Nephron (organoid): ENCODE data around the gene AGAP1.

Source experiments
- H3K27ac Mint-ChIP-seq, 3 experiments: 2 replicates each; pipeline ENCODE4 v1.8.0; 2020; ENCODE audit warnings: mixed read lengths in 3 of 3, mild to moderate bottlenecking in 2 of 3, moderate library complexity in 1 of 3
- H3K27me3 Mint-ChIP-seq: 2 replicates; pipeline ENCODE4 v1.8.0; 2021; ENCODE audit warnings: low read depth, mild to moderate bottlenecking, moderate library complexity, mixed read lengths
- H3K36me3 Mint-ChIP-seq: 2 replicates; pipeline ENCODE4 v1.8.0; 2020; ENCODE audit warnings: low read depth, mixed read lengths
- H3K4me1 Mint-ChIP-seq: 2 replicates; pipeline ENCODE4 v1.8.0; 2020; ENCODE audit warnings: mixed read lengths
- H3K4me3 Mint-ChIP-seq, 3 experiments: 2 replicates each; pipeline ENCODE4 v1.8.0; 2020; ENCODE audit warnings: mild to moderate bottlenecking in 3 of 3, mixed read lengths in 3 of 3, moderate library complexity in 2 of 3
- H3K9me3 Mint-ChIP-seq: 2 replicates; pipeline ENCODE4 v1.8.0; 2020; ENCODE audit warnings: mixed read lengths
- TF ChIP-seq, protein P1 (sequence below), 3 experiments: fragments of 200-600 bp; sonication (generic); IDR thresholded peaks; one replicate each; pipeline ENCODE4 v1.5.0; 2021; ENCODE audit warnings: antibody characterized with exemption in 3 of 3; ENCODE audit not compliant: unreplicated experiment in 3 of 3

Gene AGAP1

GRCh38 chr2:235924675-235925063 lies 430.8 kb downstream of the AGAP1 start:
- Mint-ChIP-seq H3K4me3 (no peak overlapping the region), H3K4me1 (no peaks in the 10 kb centered on the region), H3K27me3 (no peaks in the 10 kb centered on the region), H3K36me3 (peaks cover 13% of the 10 kb centered on the region), H3K9me3 (peaks cover 2% of the 10 kb centered on the region), H3K27ac (no peak overlapping the region)
- TF ChIP-seq, protein P1, sequence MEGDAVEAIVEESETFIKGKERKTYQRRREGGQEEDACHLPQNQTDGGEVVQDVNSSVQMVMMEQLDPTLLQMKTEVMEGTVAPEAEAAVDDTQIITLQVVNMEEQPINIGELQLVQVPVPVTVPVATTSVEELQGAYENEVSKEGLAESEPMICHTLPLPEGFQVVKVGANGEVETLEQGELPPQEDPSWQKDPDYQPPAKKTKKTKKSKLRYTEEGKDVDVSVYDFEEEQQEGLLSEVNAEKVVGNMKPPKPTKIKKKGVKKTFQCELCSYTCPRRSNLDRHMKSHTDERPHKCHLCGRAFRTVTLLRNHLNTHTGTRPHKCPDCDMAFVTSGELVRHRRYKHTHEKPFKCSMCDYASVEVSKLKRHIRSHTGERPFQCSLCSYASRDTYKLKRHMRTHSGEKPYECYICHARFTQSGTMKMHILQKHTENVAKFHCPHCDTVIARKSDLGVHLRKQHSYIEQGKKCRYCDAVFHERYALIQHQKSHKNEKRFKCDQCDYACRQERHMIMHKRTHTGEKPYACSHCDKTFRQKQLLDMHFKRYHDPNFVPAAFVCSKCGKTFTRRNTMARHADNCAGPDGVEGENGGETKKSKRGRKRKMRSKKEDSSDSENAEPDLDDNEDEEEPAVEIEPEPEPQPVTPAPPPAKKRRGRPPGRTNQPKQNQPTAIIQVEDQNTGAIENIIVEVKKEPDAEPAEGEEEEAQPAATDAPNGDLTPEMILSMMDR (IDR thresholded peaks at IDR 0.05; ENCODE audit: unreplicated experiment in 3 of 3) = no peak

DNA sequence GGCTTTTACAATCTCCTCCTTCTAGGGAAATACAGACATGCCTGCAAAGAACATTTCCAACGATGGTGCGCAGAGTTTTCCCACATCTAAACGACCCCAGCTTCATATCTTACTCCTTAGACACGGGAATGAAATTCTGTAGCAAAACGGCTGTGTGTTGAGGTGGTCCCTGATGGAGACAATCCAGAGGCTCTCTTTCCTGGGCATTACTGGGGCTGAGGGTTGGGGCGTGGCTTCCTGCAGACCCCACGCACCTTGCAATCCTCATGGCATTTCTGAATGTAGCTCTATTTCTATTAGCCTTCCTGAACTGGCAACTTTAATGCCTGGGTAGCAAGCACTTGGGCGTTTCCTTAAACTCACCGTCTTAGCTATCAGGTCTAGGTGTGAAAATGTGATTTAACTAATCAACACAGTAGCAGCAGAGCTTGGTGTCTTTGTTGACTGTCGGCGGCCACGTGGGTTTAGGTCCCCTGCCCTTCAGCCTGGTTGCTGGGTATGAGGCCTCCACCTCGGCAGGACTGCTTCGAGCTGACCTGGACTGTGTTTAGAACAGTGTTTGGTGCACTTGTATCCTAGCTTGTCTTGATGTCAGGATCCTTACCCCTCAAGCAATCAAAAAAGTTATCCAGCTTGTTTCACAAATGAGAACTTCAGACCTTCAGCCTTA lies 431.5 kb downstream of the AGAP1 start:
- Mint-ChIP-seq H3K4me1 (no peaks in the 10 kb centered on the region), H3K9me3 (peaks cover 1% of the 10 kb centered on the region), H3K27ac (no peak overlapping the region), H3K36me3 (peaks cover 10% of the 10 kb centered on the region), H3K27me3 (no peaks in the 10 kb centered on the region), H3K4me3 (no peak overlapping the region)
- TF ChIP-seq, protein P1 (IDR thresholded peaks at IDR 0.05; ENCODE audit: unreplicated experiment in 3 of 3) = no peak

DNA sequence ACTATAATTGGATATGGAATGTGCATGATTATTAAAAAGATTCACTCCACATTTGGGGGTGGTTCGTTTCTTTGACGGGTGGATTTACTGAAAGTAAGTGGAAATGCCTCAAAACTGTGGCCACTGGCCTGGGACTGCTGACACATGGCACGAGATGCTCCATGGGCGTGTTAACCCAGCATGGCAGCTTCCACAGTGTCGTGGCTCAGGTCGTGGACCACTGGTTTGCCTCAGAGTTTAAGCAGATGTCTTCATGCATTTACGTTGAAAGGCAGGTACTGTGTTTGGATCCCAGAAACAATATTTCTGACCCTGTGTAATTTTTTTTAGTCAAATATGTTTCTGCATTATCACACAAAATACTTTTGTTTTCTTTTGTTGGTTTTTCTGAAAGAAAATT lies 432.4 kb downstream of the AGAP1 start:
- Mint-ChIP-seq H3K27me3 (no peaks in the 10 kb centered on the region), H3K9me3 (no peaks in the 10 kb centered on the region), H3K36me3 (peaks cover 9% of the 10 kb centered on the region), H3K27ac (no peak overlapping the region), H3K4me1 (no peaks in the 10 kb centered on the region), H3K4me3 (no peak overlapping the region)
- TF ChIP-seq, protein P1 (IDR thresholded peaks at IDR 0.05; ENCODE audit: unreplicated experiment in 3 of 3) = no peak

DNA sequence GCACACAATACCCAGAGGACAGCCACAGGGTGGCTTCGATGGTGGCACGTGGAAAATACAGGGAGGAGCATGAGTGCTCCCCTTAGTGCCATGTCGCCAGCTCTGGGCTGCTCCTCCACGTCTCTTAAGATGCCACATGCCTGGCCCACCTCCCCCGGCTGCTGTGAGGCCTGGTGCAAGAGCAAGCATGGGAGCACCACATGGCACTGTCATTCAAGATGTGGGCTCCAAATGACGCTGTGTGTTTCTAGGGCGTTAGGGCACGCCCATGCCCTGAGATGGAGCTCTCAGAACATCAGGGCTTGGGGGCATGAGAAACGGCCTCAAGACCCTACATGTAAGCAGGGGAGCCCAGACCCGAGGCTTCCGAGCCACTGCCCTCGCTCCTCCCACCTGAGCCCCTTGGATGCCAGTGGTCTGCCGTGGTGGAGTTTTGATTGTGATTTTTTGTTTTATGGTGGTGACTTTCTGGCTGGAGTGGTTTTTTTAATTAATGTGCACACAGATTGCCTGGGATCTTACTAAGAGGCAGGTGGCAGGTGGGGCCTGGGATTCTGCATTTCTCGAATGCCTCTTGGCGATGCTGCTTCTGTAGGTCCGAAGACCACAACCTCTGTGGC lies 435.0 kb downstream of the AGAP1 start:
- TF ChIP-seq, protein P1 (IDR thresholded peaks at IDR 0.05; ENCODE audit: unreplicated experiment in 3 of 3) = no peak
- Mint-ChIP-seq H3K27ac (no peak overlapping the region), H3K9me3 (no peaks in the 10 kb centered on the region), H3K4me1 (peaks cover 5% of the 10 kb centered on the region), H3K36me3 (peaks cover 16% of the 10 kb centered on the region), H3K27me3 (no peaks in the 10 kb centered on the region), H3K4me3 (no peak overlapping the region)

- H3K27me3 Mint-ChIP-seq = peaks cover 5% of the 10 kb centered on the region
- no peak overlapping the region for H3K4me3 Mint-ChIP-seq
- TF ChIP-seq, protein P1 (IDR thresholded peaks at IDR 0.05; ENCODE audit: unreplicated experiment in 3 of 3) = no peak
- peaks cover 17% of the 10 kb centered on the region for H3K4me1 Mint-ChIP-seq
- H3K27ac Mint-ChIP-seq = no peak overlapping the region
- peaks cover 16% of the 10 kb centered on the region for H3K36me3 Mint-ChIP-seq
- H3K9me3 Mint-ChIP-seq = no peaks in the 10 kb centered on the region
Measured at GRCh38 chr2:235930701-235931100, 436.9 kb downstream of the AGAP1 start.

GRCh38 chr2:235931676-235932075 lies 437.8 kb downstream of the AGAP1 start:
- Mint-ChIP-seq H3K4me1 (peaks cover 25% of the 10 kb centered on the region), H3K27me3 (peaks cover 8% of the 10 kb centered on the region), H3K9me3 (no peaks in the 10 kb centered on the region), H3K27ac (no peak overlapping the region), H3K4me3 (no peak overlapping the region), H3K36me3 (peaks cover 25% of the 10 kb centered on the region)
- TF ChIP-seq, protein P1 (IDR thresholded peaks at IDR 0.05; ENCODE audit: unreplicated experiment in 3 of 3) = no peak
